H1 (cell line): ENCODE measurements around the gene CST4. TPM values are rescaled to one million over a fixed set of nuclear protein-coding genes. Genes with fewer than 3 reads are reported as not detected.

ENCODE experiments used
- CTCF ChIA-PET: fragments of 300-600 bp; sonication (Branson Sonifier 250); formaldehyde crosslinking; loops from one replicate; lab custom pipeline; 2021; ENCODE audit not compliant: partially characterized antibody; lab: Charles Lee
- POLR2A ChIA-PET: fragments of 300-600 bp; sonication (Branson Sonifier 250); formaldehyde crosslinking; loops from one replicate; lab custom pipeline; 2021; ENCODE audit warnings: inconsistent platforms; ENCODE audit not compliant: partially characterized antibody; lab: Charles Lee
- DNase-seq, 2 experiments: peaks; one replicate each; pipeline versions ENCODE4 v3.0.0 to v3.0.0-alpha.2; 2010 to 2022; ENCODE audit warnings: low spot score in 2 of 2, low read depth in 1 of 2, mixed read lengths in 1 of 2
- FAIRE-seq: peaks from 2 replicates; lab custom pipeline; 2011; peaks lifted over from hg19 to GRCh38; lab: Jason Lieb, UNC
- H2AFZ ChIP-seq: 2 replicates; pipeline ENCODE4 v1.8.1; 2012; ENCODE audit warnings: low read length, inconsistent platforms
- H2AK5ac ChIP-seq: 2 replicates; pipeline ENCODE4 v1.6.1; 2013; ENCODE audit warnings: low read depth, low read length
- H2BK120ac ChIP-seq: replicated peaks from 2 replicates; pipeline ENCODE3; 2013; ENCODE audit warnings: low read depth, low read length, inconsistent platforms
- H2BK12ac ChIP-seq: 2 replicates; pipeline ENCODE4 v1.6.1; 2013; ENCODE audit warnings: low read depth, low read length
- H2BK15ac ChIP-seq: 2 replicates; pipeline ENCODE4 v1.6.1; 2013; ENCODE audit warnings: low read length
- H2BK20ac ChIP-seq: 2 replicates; pipeline ENCODE4 v1.6.1; 2013; ENCODE audit warnings: low read length
- H2BK5ac ChIP-seq: 2 replicates; pipeline ENCODE4 v1.6.1; 2013; ENCODE audit warnings: low read depth, low read length
- H3K14ac ChIP-seq: 2 replicates; pipeline ENCODE4 v1.6.1; 2013; ENCODE audit warnings: inconsistent platforms; ENCODE audit not compliant: insufficient read length
- H3K18ac ChIP-seq: 2 replicates; pipeline ENCODE4 v1.6.1; 2013; ENCODE audit warnings: low read length; ENCODE audit errors: extremely low read depth
- H3K23ac ChIP-seq: 2 replicates; pipeline ENCODE4 v1.6.1; 2013; ENCODE audit warnings: inconsistent platforms; ENCODE audit not compliant: insufficient read length
- H3K23me2 ChIP-seq: 2 replicates; pipeline ENCODE4 v1.6.1; 2013; ENCODE audit warnings: low read depth, low read length
- H3K27ac ChIP-seq: 2 replicates; pipeline ENCODE4 v1.6.1; 2011; ENCODE audit warnings: low read depth, low read length, inconsistent platforms
- H3K27me3 ChIP-seq, 4 experiments: replicated peaks in 1 of 4; 1 replicate in 1 of 4; 2 replicates in 3 of 4; pipeline versions ENCODE4 v1.6.1 to v1.8.1; 2011 to 2013; ENCODE audit warnings: low read length in 3 of 4, mild to moderate bottlenecking in 3 of 4, inconsistent platforms in 2 of 4, mixed read lengths in 2 of 4, moderate library complexity in 1 of 4; ENCODE audit not compliant: control insufficient read depth in 3 of 4, insufficient read depth in 3 of 4; ENCODE audit errors: extremely low read depth in 1 of 4
- H3K36me3 ChIP-seq, 4 experiments: 2 replicates each; pipeline versions ENCODE4 v1.6.1 to v1.8.1; 2011 to 2013; ENCODE audit warnings: mild to moderate bottlenecking in 4 of 4, low read length in 3 of 4, moderate library complexity in 2 of 4, control low read depth in 1 of 4, inconsistent platforms in 1 of 4; ENCODE audit not compliant: insufficient read depth in 4 of 4, control insufficient read depth in 2 of 4
- H3K4ac ChIP-seq: replicated peaks from 2 replicates; pipeline ENCODE3; 2013; ENCODE audit warnings: low read length, low read depth, mixed read lengths, inconsistent platforms; ENCODE audit not compliant: insufficient read length
- H3K4me1 ChIP-seq, 4 experiments: replicated peaks in 1 of 4; 1 replicate in 1 of 4; 2 replicates in 3 of 4; pipeline versions ENCODE4 v1.6.1 to v1.8.1; 2011 to 2013; ENCODE audit warnings: low read length in 3 of 4, inconsistent platforms in 2 of 4, mixed read lengths in 1 of 4; ENCODE audit not compliant: insufficient read depth in 4 of 4, control insufficient read depth in 3 of 4
- H3K4me2 ChIP-seq, 2 experiments: 2 replicates each; pipeline versions ENCODE4 v1.6.1 to v1.8.1; 2011 to 2013; ENCODE audit warnings: low read depth in 2 of 2, low read length in 2 of 2, control low read depth in 1 of 2, inconsistent platforms in 1 of 2, mild to moderate bottlenecking in 1 of 2; ENCODE audit not compliant: insufficient read depth in 1 of 2
- H3K4me3 ChIP-seq, 4 experiments: fragments of 200-600, 300-600 bp in 1 of 4; sonication (generic), shearing (Covaris generic), sonication (Bioruptor Twin) in 1 of 4; 2 replicates each; pipeline versions ENCODE4 v1.5.1 to v1.8.1; 2011 to 2016; ENCODE audit warnings: low read length in 4 of 4, low read depth in 3 of 4, control low read depth in 2 of 4, inconsistent platforms in 2 of 4, mild to moderate bottlenecking in 2 of 4, mixed read lengths in 1 of 4, moderate library complexity in 1 of 4; ENCODE audit not compliant: insufficient read depth in 2 of 4; ENCODE audit errors: extremely low read depth in 1 of 4
- H3K56ac ChIP-seq: replicated peaks from 2 replicates; pipeline ENCODE3; 2013; ENCODE audit warnings: low read depth, mild to moderate bottlenecking, mixed read lengths, low read length, inconsistent platforms; ENCODE audit not compliant: insufficient read length
- H3K79me1 ChIP-seq: 2 replicates; pipeline ENCODE4 v1.6.1; 2013; ENCODE audit warnings: low read depth, low read length, control low read depth
- H3K79me2 ChIP-seq, 2 experiments: 2 replicates each; pipeline versions ENCODE4 v1.6.1 to v1.8.1; 2012 to 2013; ENCODE audit warnings: low read length in 2 of 2, mild to moderate bottlenecking in 2 of 2, inconsistent platforms in 1 of 2; ENCODE audit not compliant: insufficient read depth in 2 of 2, control insufficient read depth in 1 of 2
- H3K9ac ChIP-seq, 4 experiments: replicated peaks in 1 of 4; 1 replicate in 1 of 4; 2 replicates in 3 of 4; pipeline versions ENCODE4 v1.6.1 to v1.8.1; 2011 to 2013; ENCODE audit warnings: low read depth in 3 of 4, low read length in 3 of 4, control low read depth in 2 of 4, mild to moderate bottlenecking in 2 of 4, moderate library complexity in 2 of 4, inconsistent platforms in 1 of 4; ENCODE audit errors: extremely low read depth in 1 of 4
- H3K9me3 ChIP-seq, 2 experiments: 2 replicates each; pipeline versions ENCODE4 v1.6.1 to v1.8.1; 2012 to 2013; ENCODE audit warnings: mild to moderate bottlenecking in 2 of 2, moderate library complexity in 2 of 2, control low read depth in 1 of 2, inconsistent platforms in 1 of 2, low read depth in 1 of 2, low read length in 1 of 2, mixed read lengths in 1 of 2; ENCODE audit not compliant: insufficient read depth in 2 of 2
- H4K20me1 ChIP-seq, 2 experiments: replicated peaks in 1 of 2; 2 replicates each; pipeline versions ENCODE3 to v1.8.1; 2011 to 2013; ENCODE audit warnings: inconsistent platforms in 2 of 2, low read length in 2 of 2, mild to moderate bottlenecking in 1 of 2; ENCODE audit not compliant: insufficient read depth in 2 of 2, control insufficient read depth in 1 of 2
- H4K5ac ChIP-seq: 2 replicates; pipeline ENCODE4 v1.6.1; 2013; ENCODE audit warnings: low read length, low read depth, mixed read lengths, inconsistent platforms; ENCODE audit not compliant: insufficient read length
- H4K8ac ChIP-seq: 2 replicates; pipeline ENCODE4 v1.8.0; 2013; ENCODE audit warnings: mild to moderate bottlenecking, moderate library complexity, low read length, inconsistent platforms; ENCODE audit not compliant: insufficient read depth; ENCODE audit errors: extremely low read depth
- H4K91ac ChIP-seq: replicated peaks from 2 replicates; pipeline ENCODE3; 2013; ENCODE audit warnings: low read length, mixed read lengths, inconsistent platforms; ENCODE audit not compliant: insufficient read length
- ATF3 ChIP-seq: IDR thresholded peaks from 2 replicates; pipeline ENCODE4 v1.6.1; 2011; ENCODE audit warnings: low read depth, mild to moderate bottlenecking, low read length; ENCODE audit not compliant: insufficient read depth
- BCL11A ChIP-seq, 2 experiments: IDR thresholded peaks; one replicate each; pipeline ENCODE4 v1.6.1; 2011; ENCODE audit warnings: low read depth in 2 of 2, low read length in 2 of 2, mild to moderate bottlenecking in 2 of 2
- E2F6 ChIP-seq: IDR thresholded peaks from 2 replicates; pipeline ENCODE4 v1.6.1; 2012; ENCODE audit warnings: inconsistent platforms
- EP300 ChIP-seq, 2 experiments: IDR thresholded peaks; 1 replicate in 1 of 2; 2 replicates in 1 of 2; pipeline ENCODE4 v1.6.1; 2011 to 2012; ENCODE audit warnings: low read depth in 2 of 2, low read length in 2 of 2, mild to moderate bottlenecking in 2 of 2, borderline replicate concordance in 1 of 2, inconsistent platforms in 1 of 2, moderate library complexity in 1 of 2
- HDAC6 ChIP-seq: IDR thresholded peaks from one replicate; pipeline ENCODE4 v1.7.1; 2012; ENCODE audit warnings: low read depth, mild to moderate bottlenecking, inconsistent platforms, low read length, moderate library complexity
- MAX ChIP-seq: IDR thresholded peaks from 2 replicates; pipeline ENCODE4 v1.6.1; 2012; ENCODE audit warnings: inconsistent platforms
- POU5F1 ChIP-seq: IDR thresholded peaks from 2 replicates; pipeline ENCODE4 v1.6.1; 2011; ENCODE audit warnings: low read depth, mild to moderate bottlenecking, low read length, moderate library complexity
- SAP30 ChIP-seq: fragments of 300-600 bp; sonication (generic); IDR thresholded peaks from 2 replicates; pipeline ENCODE4 v1.7.1; 2012; ENCODE audit warnings: low read length, moderate library complexity, mild to moderate bottlenecking, inconsistent platforms; ENCODE audit not compliant: insufficient read depth, insufficient replicate concordance
- SP2 ChIP-seq: IDR thresholded peaks from 2 replicates; pipeline ENCODE4 v1.6.1; 2012; ENCODE audit warnings: mild to moderate bottlenecking, low read length, inconsistent platforms
- WGBS, 2 experiments: shearing (Covaris generic) in 1 of 2; methylation state at CpG; one replicate each; pipeline versions ENCODE4 v1.1.6 to v1.1.7; 2013 to 2015; ENCODE audit warnings: low lambda C conversion rate in 2 of 2, mixed read lengths in 2 of 2, inconsistent platforms in 1 of 2, low coverage in 1 of 2, missing lambda C conversion rate in 1 of 2; ENCODE audit not compliant: insufficient replicate concordance in 2 of 2, insufficient coverage in 1 of 2, insufficient read length in 1 of 2; ENCODE audit errors: extremely low coverage in 1 of 2, missing lambda C conversion rate in 1 of 2; 5-methylcytosine and 5-hydroxymethylcytosine counted together
- polyA plus RNA-seq, 7 experiments: library from polyadenylated mRNA; depleted of rRNA in 3 of 7; stranded (reverse) in 5 of 7; unstranded in 2 of 7; fragments of >200 nt in 5 of 7; fragments of 200-250 nt in 2 of 7; gene quantifications; 1 replicate in 5 of 7; 2 replicates in 1 of 7; 4 replicates in 1 of 7; pipeline versions ENCODE4 v1.2.1 to v1.2.3, GENCODE V29; 2011 to 2013; ENCODE audit warnings: missing spikeins in 2 of 7, mixed read lengths in 2 of 7
- total RNA-seq: library from RNA; stranded (reverse); fragmentation: NEBNext Ultra II Directional; extraction: Animal tissue kit (Norgen Biotek cat#: 25700); gene quantifications from 2 replicates; pipeline ENCODE4 v1.2.1, GENCODE V29; 2021

Gene CST4
- total and polyA plus RNA-seq, 2 of the 8 experiments (the other 6 are each of a cell fraction or from before 2014, with no cell fraction given): not detected

GRCh38 chr20:23640671-23641667, 47.9 kb downstream of the CST4 start:
- Histone ChIP-seq H4K8ac (no peak overlapping the region), H2AFZ (no peak overlapping the region), H3K4me1 (peaks cover 0 to 12% (median 4%) of the 10 kb centered on the region in 4 experiments; a peak in 6 of 7 replicates), H2BK120ac (no peak overlapping the region), H3K79me1 (no peaks in the 10 kb centered on the region), H3K79me2 (no peaks in the 10 kb centered on the region), H2AK5ac (no peak overlapping the region), H3K56ac (no peak overlapping the region), H3K18ac (no peak overlapping the region), H3K4ac (no peak overlapping the region), H2BK15ac (no peak overlapping the region), H3K27me3 (peaks cover 0 to 5% (median 2%) of the 10 kb centered on the region in 4 experiments; a peak in 3 of 7 replicates), H3K9me3 (no peaks in the 10 kb centered on the region), H3K4me2 (no peak overlapping the region), H3K9ac (no peak overlapping the region; a peak in 1 of 7 replicates), H3K23me2 (peaks cover 9% of the 10 kb centered on the region), H4K5ac (no peak overlapping the region), H3K23ac (no peak overlapping the region), H3K27ac (no peak overlapping the region), H2BK5ac (peak overlapping the region; percentile 26; the same call in 1 of the 2 replicates), H3K36me3 (no peaks in the 10 kb centered on the region), H3K14ac (no peak overlapping the region), H2BK20ac (no peak overlapping the region), H2BK12ac (peak overlapping the region; percentile 10; the same call in 1 of the 2 replicates), H4K20me1 (peaks cover 0 to 2% of the 10 kb centered on the region in 2 experiments), H3K4me3 (no peak overlapping the region), H4K91ac (peak overlapping the region; percentile 41)
- WGBS, 2 experiments: 82% methylated on average over 11 of the region's 11 CpGs; no CpG with 5 or more reads in 1 of the 2 experiments
- ChIA-PET CTCF (interaction anchor here (0.6 to 0.8 kb wide), 4 partner anchors 13 to 194 kb away, joined by 3 read pairs; no protein-coding TSS in a partner anchor), POLR2A (no interaction called here)
- DNase-seq (no peak), FAIRE-seq (no peak)
- TF ChIP-seq EP300 (IDR thresholded peaks at IDR 0.05; ENCODE audit: borderline replicate concordance in 1 of 2, low read depth in 2 of 2, low read length in 2 of 2) (no peak), BCL11A (IDR thresholded peaks at IDR 0.05; ENCODE audit: low read depth in 2 of 2, low read length in 2 of 2) (no peak), ATF3 (no peak), MAX (no peak), E2F6 (no peak), SAP30 (no peak), POU5F1 (no peak), SP2 (no peak), HDAC6 (no peak)
